M059J (cell line): ENCODE data around the gene KLHDC7B. TPM values are rescaled to one million over a fixed set of nuclear protein-coding genes. Genes with fewer than 3 reads are reported as not detected.
A peak's percentile ranks its signal among the peaks of the same experiment; 100 is the strongest.
"Not testable (repeated sequence)": the region's sequence is repeated elsewhere in the genome, so short reads cannot be mapped to it uniquely, and the experiment has no call there.

Source experiments
- DNase-seq: peaks from one replicate; pipeline ENCODE4 v3.0.0-alpha.2; 2012; ENCODE audit warnings: low read depth
- total RNA-seq: library from RNA; depleted of rRNA; stranded (reverse); fragments of >200 nt; shearing (Covaris generic); gene quantifications from 2 replicates; pipeline ENCODE4 v1.2.3, GENCODE V29; 2014

KLHDC7B gene
- total RNA-seq, 1 experiment from 2014 or later = 0.02 TPM

GRCh38 chr22:50517495-50518260 is 28.0 kb upstream of the KLHDC7B start:
- DNase-seq = no peak

GRCh38 chr22:50518606-50519005 is 27.1 kb upstream of the KLHDC7B start:
- DNase-seq = no peak

DNA sequence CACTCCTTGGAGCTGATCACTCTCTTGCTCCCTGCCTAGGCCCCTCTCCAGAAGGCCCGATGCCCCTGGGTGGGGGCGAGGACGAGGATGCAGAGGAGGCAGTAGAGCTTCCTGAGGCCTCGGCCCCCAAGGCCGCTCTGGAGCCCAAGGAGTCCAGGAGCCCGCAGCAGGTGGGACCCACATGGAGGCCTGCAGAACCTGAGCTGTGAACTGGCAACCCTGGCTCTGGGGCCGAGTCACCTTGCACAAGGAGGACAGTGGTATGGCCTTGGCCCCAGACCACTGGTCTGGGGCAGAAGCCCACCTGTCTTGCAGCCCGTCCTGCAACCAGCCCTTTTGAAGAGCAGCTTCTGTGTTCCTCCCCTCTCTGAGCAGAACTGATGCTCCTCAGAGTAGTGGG is 26.5 kb upstream of the KLHDC7B start:
- DNase-seq = no peak

DNA sequence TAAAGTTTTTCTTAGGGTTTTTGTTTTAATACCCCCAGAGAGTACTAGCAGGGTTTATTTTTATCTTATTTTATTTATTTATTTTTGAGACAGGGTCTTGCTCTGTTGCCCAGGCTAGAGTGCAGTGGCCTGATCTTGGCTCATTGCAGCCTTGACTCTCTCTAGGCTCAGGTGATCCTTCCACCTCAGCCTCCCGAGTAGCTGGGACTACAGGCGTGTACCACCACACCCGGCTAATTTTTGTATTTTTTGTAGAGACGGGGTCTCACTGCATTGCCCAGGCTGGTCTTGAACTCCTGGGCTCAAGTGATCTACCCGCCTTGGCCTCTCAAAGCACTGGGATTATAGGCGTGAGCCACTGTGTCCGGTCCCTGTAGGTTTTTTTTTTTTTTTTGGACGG is 25.5 kb upstream of the KLHDC7B start:
- not testable (repeated sequence) for DNase-seq

- no peak for DNase-seq
Observed at GRCh38 chr22:50520826-50521453, 24.8 kb upstream of the KLHDC7B start.

- no peak for DNase-seq
Observed at GRCh38 chr22:50521710-50522109, 24.0 kb upstream of the KLHDC7B start.

GRCh38 chr22:50522208-50522805 is 23.4 kb upstream of the KLHDC7B start:
- no peak for DNase-seq

DNA sequence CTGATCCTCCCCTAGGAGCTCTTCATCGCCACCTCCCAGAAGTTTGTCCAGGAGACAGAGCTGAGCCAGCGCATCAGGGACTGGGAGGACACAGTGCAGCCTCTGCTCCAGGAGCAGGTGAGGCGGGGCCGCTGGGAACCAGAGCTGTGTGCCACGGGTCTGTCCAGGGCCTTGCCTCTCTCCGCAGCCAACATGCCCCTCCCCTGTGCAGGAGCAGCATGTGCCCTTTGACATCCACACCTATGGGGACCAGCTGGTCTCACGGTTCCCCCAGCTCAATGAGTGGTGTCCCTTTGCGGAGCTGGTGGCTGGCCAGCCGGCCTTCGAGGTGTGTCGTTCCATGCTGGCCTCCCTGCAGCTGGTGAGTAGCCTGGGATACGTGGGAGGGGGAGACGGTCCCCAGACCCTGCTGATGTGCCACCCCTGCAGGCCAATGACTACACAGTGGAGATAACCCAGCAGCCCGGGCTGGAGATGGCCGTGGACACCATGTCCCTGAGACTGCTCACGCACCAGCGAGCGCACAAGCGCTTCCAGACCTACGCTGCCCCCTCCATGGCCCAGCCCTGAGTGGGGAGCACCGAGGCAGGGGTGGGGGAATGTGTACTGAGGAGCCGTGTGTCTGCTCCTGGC is 22.8 kb upstream of the KLHDC7B start:
- DNase-seq = no peak

DNA sequence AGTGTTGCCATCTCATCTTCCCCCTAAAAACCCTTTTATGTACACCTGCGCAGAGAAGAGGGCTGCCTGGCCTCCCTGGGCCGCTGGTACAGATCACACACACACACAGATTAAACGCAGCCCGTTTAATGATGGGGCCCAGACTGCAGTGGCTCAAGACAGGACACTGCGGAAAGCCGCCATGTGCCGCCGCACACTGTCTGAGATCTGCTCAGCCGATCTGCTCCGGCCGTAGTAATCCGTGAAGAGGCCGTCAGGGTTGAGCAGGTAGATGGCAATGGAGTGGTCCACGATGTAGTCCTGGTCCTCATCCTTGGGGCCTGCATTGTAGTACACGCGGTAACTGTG is 22.3 kb upstream of the KLHDC7B start:
- DNase-seq = no peak

GRCh38 chr22:50523806-50524675 is 21.7 kb upstream of the KLHDC7B start:
- DNase-seq = no peak

DNA sequence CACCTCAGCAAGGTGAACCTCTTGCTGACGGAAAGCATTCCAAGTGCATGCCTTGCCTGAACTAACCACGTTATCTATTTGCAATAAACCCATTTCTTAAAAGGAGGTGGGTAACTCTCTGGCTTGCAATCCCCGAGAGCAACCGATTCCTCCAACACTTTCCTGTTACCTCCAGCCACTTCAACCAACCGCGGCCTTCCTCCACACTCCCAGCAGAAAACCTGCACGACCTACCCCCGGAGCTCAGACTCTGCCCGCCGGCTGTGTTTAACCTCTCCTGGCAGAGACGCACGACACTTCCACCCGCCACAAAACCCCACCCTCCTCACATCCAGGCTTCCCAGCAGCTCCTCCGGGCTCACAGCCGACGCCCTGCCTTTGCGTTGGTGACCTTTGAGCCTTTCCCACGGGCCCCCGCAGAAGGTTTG is 21.0 kb upstream of the KLHDC7B start:
- DNase-seq = no peak

GRCh38 chr22:50525104-50525857 is 20.4 kb upstream of the KLHDC7B start, which contains the start of gene SCO2:
Gene SCO2, minus strand, starts transcription at chr22:50525598. Its CDS starts 1,187 bp downstream, at chr22:50524411.
- DNase-seq = peak; percentile 91

GRCh38 chr22:50525858-50526107 is 19.9 kb upstream of the KLHDC7B start:
- no peak for DNase-seq

GRCh38 chr22:50526108-50526833 is 19.4 kb upstream of the KLHDC7B start:
- peak; percentile 69 for DNase-seq

DNA sequence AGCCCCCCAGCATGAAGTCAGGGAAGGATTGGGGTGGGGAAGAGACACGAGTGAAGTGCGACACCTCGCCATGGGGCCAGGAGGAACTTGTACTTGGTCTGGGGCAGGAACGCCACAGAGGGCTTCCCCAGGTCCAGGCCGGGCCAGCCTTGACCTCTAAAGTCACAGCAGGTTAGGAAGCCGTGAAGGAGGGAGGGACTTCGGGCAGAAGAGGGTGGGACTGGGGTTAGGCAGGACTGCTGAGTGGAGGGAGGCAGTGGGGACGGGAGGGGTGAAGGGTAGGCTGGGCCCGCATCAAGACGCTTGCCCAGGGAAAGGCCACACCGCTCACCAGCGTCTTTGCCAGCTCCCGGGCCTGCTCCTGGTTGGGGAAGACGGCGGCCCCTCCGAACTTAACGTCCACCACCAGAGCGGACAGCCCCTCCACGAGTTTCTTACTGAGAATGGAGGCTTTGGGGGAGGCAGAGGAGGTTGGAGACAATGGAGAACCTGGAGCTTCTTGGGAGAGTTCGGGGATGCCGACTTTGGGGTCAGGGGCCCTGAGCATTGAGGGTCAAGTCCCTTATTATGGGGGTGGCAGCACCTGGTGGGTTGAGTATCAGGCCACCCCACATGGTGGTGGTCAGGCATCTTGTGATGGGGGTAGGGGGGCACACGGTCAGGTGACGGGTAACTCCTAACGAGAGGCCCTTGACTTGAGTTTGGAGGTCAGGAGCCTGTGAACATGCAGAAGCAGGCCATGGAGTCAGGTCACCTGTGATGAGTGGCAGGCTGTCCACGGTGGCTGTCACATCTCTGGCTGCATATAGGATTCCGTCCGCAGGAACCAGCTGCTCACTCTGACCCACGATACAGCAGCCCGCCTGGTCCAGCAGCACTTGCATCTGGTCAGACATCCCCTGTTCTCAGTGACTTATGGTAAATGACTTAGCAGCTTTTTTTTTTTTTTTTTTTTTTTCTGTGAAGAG is 18.6 kb upstream of the KLHDC7B start:
- DNase-seq = no peak

- no peak for DNase-seq
Observed at GRCh38 chr22:50527921-50528681, 17.6 kb upstream of the KLHDC7B start.

DNA sequence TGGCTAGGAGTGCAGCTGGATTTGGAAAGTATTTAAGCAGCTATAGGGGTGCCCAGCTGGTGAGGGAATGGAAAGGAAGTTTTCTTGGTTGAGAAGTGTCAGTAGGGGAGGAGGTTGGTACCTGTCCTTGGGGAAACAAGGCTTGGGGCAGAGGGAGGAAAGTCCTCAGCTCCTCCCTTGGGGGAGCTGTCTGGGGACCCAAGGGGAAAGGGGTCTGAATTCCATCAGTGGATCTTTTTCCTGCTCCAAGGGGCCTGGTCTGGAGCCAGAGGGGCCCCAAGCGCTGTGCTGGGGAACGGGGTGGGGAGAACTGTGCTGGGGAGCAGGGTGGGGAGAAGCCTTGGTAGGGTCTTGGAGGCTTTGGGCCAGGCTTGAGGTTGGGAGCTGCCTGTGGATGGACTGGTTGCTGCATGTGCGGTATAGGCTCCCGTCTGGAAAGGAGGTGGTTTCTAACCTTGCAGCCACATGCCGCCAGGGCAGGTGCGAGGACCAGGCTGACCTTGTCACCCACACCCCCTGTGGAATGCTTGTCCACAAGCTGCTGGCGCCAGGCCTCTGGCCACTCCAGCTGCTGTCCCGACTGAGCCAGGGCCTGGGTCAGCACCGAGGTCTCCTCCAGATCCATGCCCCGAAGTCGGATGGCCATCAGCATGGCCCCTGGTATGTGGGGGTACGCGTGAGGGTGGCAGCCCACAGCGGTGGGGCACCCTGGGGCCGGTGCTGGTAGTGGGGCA is 16.9 kb upstream of the KLHDC7B start:
- DNase-seq = no peak

- no peak for DNase-seq
Observed at GRCh38 chr22:50529416-50529896, 16.2 kb upstream of the KLHDC7B start.
